WTC11 (cell line): ENCODE results near the gene FMC1. TPM values are rescaled to one million over a fixed set of nuclear protein-coding genes. Genes with fewer than 3 reads are reported as not detected.

Experiments
- ATAC-seq: fragments of 200-7000 bp; cut with Tn5 transposase; 2 replicates; pipeline ENCODE4 v1.10.0; 2021; ENCODE audit warnings: mild to moderate bottlenecking, moderate library complexity
- CTCF ChIA-PET: fragments of 300-600 bp; sonication (Branson Sonifier 250); formaldehyde crosslinking; loops from one replicate; lab custom pipeline; 2021; ENCODE audit warnings: antibody characterized with exemption; lab: Charles Lee
- POLR2A ChIA-PET: fragments of 350-600 bp; sonication (Branson Sonifier 250); formaldehyde crosslinking; loops from one replicate; lab custom pipeline; 2021; ENCODE audit warnings: antibody characterized with exemption; lab: Charles Lee
- DNase-seq: peaks from one replicate; pipeline ENCODE4 v3.0.0; 2021; ENCODE audit warnings: low spot score
- H3K27ac Mint-ChIP-seq: 2 replicates; pipeline ENCODE4 v1.8.0; 2021; ENCODE audit warnings: mixed read lengths
- H3K27me3 Mint-ChIP-seq: 2 replicates; pipeline ENCODE4 v1.8.0; 2021; ENCODE audit warnings: low read depth, mild to moderate bottlenecking, moderate library complexity, mixed read lengths
- H3K36me3 Mint-ChIP-seq: 2 replicates; pipeline ENCODE4 v1.8.0; 2021; ENCODE audit warnings: mixed read lengths
- H3K4me1 Mint-ChIP-seq: 2 replicates; pipeline ENCODE4 v1.8.0; 2022; ENCODE audit warnings: mixed read lengths
- H3K4me3 Mint-ChIP-seq: 2 replicates; pipeline ENCODE4 v1.8.0; 2021; ENCODE audit warnings: mild to moderate bottlenecking, moderate library complexity, mixed read lengths
- H3K9me3 Mint-ChIP-seq: 2 replicates; pipeline ENCODE4 v1.8.0; 2021; ENCODE audit warnings: mixed read lengths
- AR ChIP-seq: fragments of 250-450 bp; sonication (Bioruptor Pico); IDR thresholded peaks from 2 replicates; pipeline ENCODE4 v1.9.0; 2021; ENCODE audit warnings: mild to moderate bottlenecking
- ATF3 ChIP-seq: sonication (generic); formaldehyde crosslinking; conservative IDR thresholded peaks from 2 replicates; pipeline ENCODE4 v1.8.1; 2022; ENCODE audit warnings: mild to moderate bottlenecking, missing genetic modification reagents
- EMX1 ChIP-seq: fragments of 250-450 bp; sonication (Bioruptor Pico); IDR thresholded peaks from 2 replicates; pipeline ENCODE4 v1.8.0; 2021; ENCODE audit warnings: mild to moderate bottlenecking
- IRF2 ChIP-seq: sonication (generic); formaldehyde crosslinking; IDR thresholded peaks from 2 replicates; pipeline ENCODE4 v1.8.0; 2022; ENCODE audit warnings: low read depth, missing genetic modification reagents, borderline replicate concordance
- OVOL2 ChIP-seq: fragments of 250-450 bp; sonication (Bioruptor Pico); IDR thresholded peaks from 2 replicates; pipeline ENCODE4 v1.9.0; 2021; ENCODE audit warnings: mild to moderate bottlenecking, borderline replicate concordance
- PREB ChIP-seq: sonication (generic); formaldehyde crosslinking; IDR thresholded peaks from 2 replicates; pipeline ENCODE4 v1.8.1; 2022; ENCODE audit warnings: mild to moderate bottlenecking, missing genetic modification reagents, moderate library complexity, borderline replicate concordance
- STAT6 ChIP-seq: sonication (generic); formaldehyde crosslinking; conservative IDR thresholded peaks from 2 replicates; pipeline ENCODE4 v1.8.1; 2023; ENCODE audit warnings: mild to moderate bottlenecking, low read depth, missing genetic modification reagents, moderate library complexity
- USF1 ChIP-seq: sonication (generic); formaldehyde crosslinking; IDR thresholded peaks from 2 replicates; pipeline ENCODE4 v1.8.0; 2022; ENCODE audit warnings: mild to moderate bottlenecking, missing genetic modification reagents
- ZBTB21 ChIP-seq: sonication (generic); formaldehyde crosslinking; IDR thresholded peaks from 2 replicates; pipeline ENCODE4 v1.8.1; 2023; ENCODE audit warnings: mild to moderate bottlenecking, missing genetic modification reagents, borderline replicate concordance
- ZNF232 ChIP-seq: sonication (generic); formaldehyde crosslinking; IDR thresholded peaks from 2 replicates; pipeline ENCODE4 v1.8.0; 2022; ENCODE audit warnings: mild to moderate bottlenecking, missing genetic modification reagents
- ZNF671 ChIP-seq: fragments of 250-450 bp; sonication (Bioruptor Pico); IDR thresholded peaks from 2 replicates; pipeline ENCODE4 v1.8.0; 2021; ENCODE audit warnings: mild to moderate bottlenecking
- total RNA-seq: library from RNA; stranded (reverse); gene quantifications from 3 replicates; pipeline ENCODE4 v1.2.3, GENCODE V29; 2021
- TF ChIP-seq, protein P1 (sequence below): fragments of 200-600 bp; IDR thresholded peaks from 2 replicates; pipeline ENCODE4 v1.8.0; 2022; ENCODE audit warnings: antibody characterized with exemption

Gene FMC1
- total RNA-seq, 1 experiment from 2014 or later = 16.3 TPM

- TF ChIP-seq ZNF671 = no peak
- no peak for TF ChIP-seq ATF3 (CRISPR knock-in tag)
- TF ChIP-seq OVOL2 (CRISPR knock-in tag) = no peak
- peaks cover 10% of the 10 kb centered on the region for H3K9me3 Mint-ChIP-seq
- no peak for ATAC-seq
- H3K4me3 Mint-ChIP-seq = peak overlapping the region; percentile 92
- H3K27ac Mint-ChIP-seq = peak overlapping the region; percentile 86
- peaks cover 7% of the 10 kb centered on the region for H3K36me3 Mint-ChIP-seq
- DNase-seq = no peak
- POLR2A ChIA-PET = interaction anchor here (0.7 to 1.6 kb wide), 2 partner anchors 9 to 22 kb away, joined by 3 to 4 read pairs; no protein-coding TSS in a partner anchor
- CTCF ChIA-PET = interaction anchor here (1.8 to 2.2 kb wide), 3 partner anchors 13 to 95 kb away, joined by 7 to 20 read pairs (median 11); no protein-coding TSS in a partner anchor
- H3K4me1 Mint-ChIP-seq = peaks cover 7% of the 10 kb centered on the region
- peaks cover 9% of the 10 kb centered on the region for H3K27me3 Mint-ChIP-seq
Measured at GRCh38 chr7:139339025-139339424, 2.1 kb upstream of the FMC1 start.

- CTCF ChIA-PET = interaction anchor here (0.8 to 2.2 kb wide), 11 partner anchors 14 to 365 kb away, joined by 3 to 20 read pairs (median 5); a partner anchor contains a TSS
- Mint-ChIP-seq H3K27ac (peak overlapping the region; percentile 99; the same call in 1 of the 2 replicates), H3K9me3 (peaks cover 10% of the 10 kb centered on the region)
Measured at GRCh38 chr7:139339698-139340036, 1.5 kb upstream of the FMC1 start.

GRCh38 chr7:139340037-139340807 is 915 bp upstream of the FMC1 start:
- Mint-ChIP-seq H3K27ac (peak overlapping the region; percentile 99), H3K27me3 (peaks cover 9% of the 10 kb centered on the region), H3K36me3 (peaks cover 10% of the 10 kb centered on the region), H3K9me3 (peaks cover 10% of the 10 kb centered on the region), H3K4me3 (peak overlapping the region; percentile 92), H3K4me1 (peaks cover 7% of the 10 kb centered on the region)
- ATAC-seq (peak; percentile 70), DNase-seq (peak; percentile 94)
- POLR2A ChIA-PET = interaction anchor here (0.5 to 1.8 kb wide), 4 partner anchors 19 to 257 kb away, joined by 3 to 12 read pairs (median 4); partner anchors contain the start of gene LUC7L2
- CTCF ChIA-PET = interaction anchor here (0.6 to 2.2 kb wide), 17 partner anchors 11 to 365 kb away, joined by 3 to 20 read pairs (median 4); partner anchors contain the start of gene LUC7L2
- TF ChIP-seq PREB (CRISPR knock-in tag) = no peak
- no peak for TF ChIP-seq OVOL2 (CRISPR knock-in tag)
- TF ChIP-seq, protein P1, sequence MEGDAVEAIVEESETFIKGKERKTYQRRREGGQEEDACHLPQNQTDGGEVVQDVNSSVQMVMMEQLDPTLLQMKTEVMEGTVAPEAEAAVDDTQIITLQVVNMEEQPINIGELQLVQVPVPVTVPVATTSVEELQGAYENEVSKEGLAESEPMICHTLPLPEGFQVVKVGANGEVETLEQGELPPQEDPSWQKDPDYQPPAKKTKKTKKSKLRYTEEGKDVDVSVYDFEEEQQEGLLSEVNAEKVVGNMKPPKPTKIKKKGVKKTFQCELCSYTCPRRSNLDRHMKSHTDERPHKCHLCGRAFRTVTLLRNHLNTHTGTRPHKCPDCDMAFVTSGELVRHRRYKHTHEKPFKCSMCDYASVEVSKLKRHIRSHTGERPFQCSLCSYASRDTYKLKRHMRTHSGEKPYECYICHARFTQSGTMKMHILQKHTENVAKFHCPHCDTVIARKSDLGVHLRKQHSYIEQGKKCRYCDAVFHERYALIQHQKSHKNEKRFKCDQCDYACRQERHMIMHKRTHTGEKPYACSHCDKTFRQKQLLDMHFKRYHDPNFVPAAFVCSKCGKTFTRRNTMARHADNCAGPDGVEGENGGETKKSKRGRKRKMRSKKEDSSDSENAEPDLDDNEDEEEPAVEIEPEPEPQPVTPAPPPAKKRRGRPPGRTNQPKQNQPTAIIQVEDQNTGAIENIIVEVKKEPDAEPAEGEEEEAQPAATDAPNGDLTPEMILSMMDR = peak; percentile 34; the same call in 1 of the 2 replicates
- peak; percentile 65; the same call in 1 of the 2 replicates for TF ChIP-seq AR (CRISPR knock-in tag)
- no peak for TF ChIP-seq IRF2 (CRISPR knock-in tag)

More at GRCh38 chr7:139339698-139340036, 1.5 kb upstream of the FMC1 start:
- POLR2A ChIA-PET = interaction anchor here (0.5 to 1.8 kb wide), 4 partner anchors 20 to 257 kb away, joined by 3 to 12 read pairs (median 4); partner anchors contain the start of gene LUC7L2
- ATAC-seq = no peak
- Mint-ChIP-seq H3K27me3 (peaks cover 9% of the 10 kb centered on the region), H3K36me3 (peaks cover 7% of the 10 kb centered on the region), H3K4me3 (peak overlapping the region; percentile 92), H3K4me1 (peaks cover 7% of the 10 kb centered on the region)
- no peak for TF ChIP-seq EMX1 (CRISPR knock-in tag)
- no peak for TF ChIP-seq STAT6
- TF ChIP-seq ZBTB21 (CRISPR knock-in tag) = no peak
- TF ChIP-seq USF1 (CRISPR knock-in tag) = no peak
- TF ChIP-seq ZNF232 (CRISPR knock-in tag) = 0 out of 2 replicates have a peak, but pooled peaks have one; percentile 6
- TF ChIP-seq ATF3 (CRISPR knock-in tag) = no peak
- no peak for DNase-seq
